Activated naive CD4-positive, alpha-beta T cell treated with anti-CD3 and anti-CD28 coated beads, Interleukin-2, amount 10 ng/mL, durations not matched to agents 7 days and 5 days (primary cell): ENCODE data around the gene MSRB2.

ENCODE experiments used
- CTCF ChIA-PET: fragments of 350-600 bp; sonication (Branson Sonifier 250); formaldehyde crosslinking; loops from one replicate; lab custom pipeline; 2021; ENCODE audit warnings: antibody characterized with exemption; lab: Charles Lee
- DNase-seq: peaks from one replicate; pipeline ENCODE4 v3.0.0-alpha.2; 2020
- H3K27ac Mint-ChIP-seq: one replicate; pipeline ENCODE4 v1.8.0; 2021; ENCODE audit warnings: mild to moderate bottlenecking, moderate library complexity, mixed read lengths
- H3K27me3 Mint-ChIP-seq: one replicate; pipeline ENCODE4 v1.8.0; 2021; ENCODE audit warnings: mild to moderate bottlenecking, mixed read lengths
- H3K36me3 Mint-ChIP-seq: one replicate; pipeline ENCODE4 v1.8.0; 2021; ENCODE audit warnings: mixed read lengths
- H3K4me1 Mint-ChIP-seq: one replicate; pipeline ENCODE4 v1.8.0; 2021; ENCODE audit warnings: mixed read lengths
- H3K4me3 Mint-ChIP-seq: one replicate; pipeline ENCODE4 v1.8.0; 2021; ENCODE audit warnings: mild to moderate bottlenecking, moderate library complexity, mixed read lengths
- H3K9me3 Mint-ChIP-seq: one replicate; pipeline ENCODE4 v1.8.0; 2021; ENCODE audit warnings: mixed read lengths

The MSRB2 gene

GRCh38 chr10:23095404-23095965 lies at the start of gene MSRB2:
Gene MSRB2 (plus strand): TSS chr10:23095579. CDS start chr10:23095609, 30 bp downstream.
- H3K27me3 Mint-ChIP-seq = peaks cover 3% of the 10 kb centered on the region

GRCh38 chr10:23046027-23046426 lies 49.4 kb upstream of the MSRB2 start:
- no peaks in the 10 kb centered on the region for H3K36me3 Mint-ChIP-seq
- CTCF ChIA-PET = no interaction called here
- no peak overlapping the region for H3K4me3 Mint-ChIP-seq
- DNase-seq = no peak
- H3K27ac Mint-ChIP-seq = no peak overlapping the region
- H3K4me1 Mint-ChIP-seq = no peaks in the 10 kb centered on the region
- no peaks in the 10 kb centered on the region for H3K27me3 Mint-ChIP-seq
- no peaks in the 10 kb centered on the region for H3K9me3 Mint-ChIP-seq

More at GRCh38 chr10:23095404-23095965, at the start of gene MSRB2:
- peak; percentile 87 for DNase-seq
- H3K27ac Mint-ChIP-seq = peak within 1 kb of the TSS; percentile 79
- H3K36me3 Mint-ChIP-seq = peaks cover 12% of the 10 kb centered on the region
- peaks cover 31% of the 10 kb centered on the region for H3K4me1 Mint-ChIP-seq
- peak within 1 kb of the TSS; percentile 89 for H3K4me3 Mint-ChIP-seq
- peaks cover 3% of the 10 kb centered on the region for H3K9me3 Mint-ChIP-seq
- CTCF ChIA-PET = no interaction called here

GRCh38 chr10:23047201-23048050 lies 48.0 kb upstream of the MSRB2 start:
- no peak overlapping the region for H3K4me3 Mint-ChIP-seq
- H3K4me1 Mint-ChIP-seq = no peaks in the 10 kb centered on the region
- no peak for DNase-seq
- peaks cover under 1% of the 10 kb centered on the region for H3K27me3 Mint-ChIP-seq
- H3K27ac Mint-ChIP-seq = no peak overlapping the region
- CTCF ChIA-PET = no interaction called here
- H3K9me3 Mint-ChIP-seq = no peaks in the 10 kb centered on the region
- no peaks in the 10 kb centered on the region for H3K36me3 Mint-ChIP-seq

- Mint-ChIP-seq H3K36me3 (no peaks in the 10 kb centered on the region), H3K4me3 (no peak overlapping the region), H3K9me3 (no peaks in the 10 kb centered on the region), H3K4me1 (no peaks in the 10 kb centered on the region), H3K27ac (no peak overlapping the region), H3K27me3 (peaks cover 8% of the 10 kb centered on the region)
- DNase-seq = no peak
- CTCF ChIA-PET = no interaction called here
Measured at GRCh38 chr10:23048191-23048590, 47.2 kb upstream of the MSRB2 start.

GRCh38 chr10:23051278-23051677 lies 44.1 kb upstream of the MSRB2 start:
- no peak for DNase-seq
- H3K4me3 Mint-ChIP-seq = no peak overlapping the region
- H3K36me3 Mint-ChIP-seq = no peaks in the 10 kb centered on the region
- no peak overlapping the region for H3K27ac Mint-ChIP-seq
- CTCF ChIA-PET = no interaction called here
- H3K27me3 Mint-ChIP-seq = peaks cover 16% of the 10 kb centered on the region
- H3K9me3 Mint-ChIP-seq = no peaks in the 10 kb centered on the region
- no peaks in the 10 kb centered on the region for H3K4me1 Mint-ChIP-seq

GRCh38 chr10:23051855-23052331 lies 43.5 kb upstream of the MSRB2 start:
- Mint-ChIP-seq H3K27me3 (peaks cover 17% of the 10 kb centered on the region), H3K4me1 (no peaks in the 10 kb centered on the region), H3K4me3 (no peak overlapping the region), H3K27ac (no peak overlapping the region), H3K36me3 (no peaks in the 10 kb centered on the region), H3K9me3 (no peaks in the 10 kb centered on the region)
- CTCF ChIA-PET = no interaction called here
- no peak for DNase-seq

GRCh38 chr10:23053036-23053435 lies 42.3 kb upstream of the MSRB2 start:
- no peak for DNase-seq
- H3K9me3 Mint-ChIP-seq = no peaks in the 10 kb centered on the region
- no peaks in the 10 kb centered on the region for H3K4me1 Mint-ChIP-seq
- no peak overlapping the region for H3K27ac Mint-ChIP-seq
- H3K4me3 Mint-ChIP-seq = no peak overlapping the region
- no peaks in the 10 kb centered on the region for H3K36me3 Mint-ChIP-seq
- H3K27me3 Mint-ChIP-seq = peaks cover 20% of the 10 kb centered on the region
- CTCF ChIA-PET = no interaction called here

GRCh38 chr10:23055424-23056185 lies 39.8 kb upstream of the MSRB2 start:
- DNase-seq = no peak
- CTCF ChIA-PET = no interaction called here
- H3K27ac Mint-ChIP-seq = no peak overlapping the region
- H3K4me3 Mint-ChIP-seq = no peak overlapping the region
- peaks cover 30% of the 10 kb centered on the region for H3K27me3 Mint-ChIP-seq
- H3K36me3 Mint-ChIP-seq = no peaks in the 10 kb centered on the region
- H3K4me1 Mint-ChIP-seq = no peaks in the 10 kb centered on the region
- H3K9me3 Mint-ChIP-seq = no peaks in the 10 kb centered on the region

GRCh38 chr10:23056186-23056579 lies 39.2 kb upstream of the MSRB2 start:
- Mint-ChIP-seq H3K27me3 (peaks cover 35% of the 10 kb centered on the region), H3K4me3 (no peak overlapping the region), H3K9me3 (no peaks in the 10 kb centered on the region), H3K27ac (no peak overlapping the region), H3K4me1 (no peaks in the 10 kb centered on the region), H3K36me3 (no peaks in the 10 kb centered on the region)
- CTCF ChIA-PET = no interaction called here
- DNase-seq = no peak

GRCh38 chr10:23058366-23058765 lies 37.0 kb upstream of the MSRB2 start:
- Mint-ChIP-seq H3K9me3 (no peaks in the 10 kb centered on the region), H3K27me3 (peaks cover 30% of the 10 kb centered on the region), H3K27ac (no peak overlapping the region), H3K4me3 (no peak overlapping the region), H3K36me3 (no peaks in the 10 kb centered on the region), H3K4me1 (no peaks in the 10 kb centered on the region)
- CTCF ChIA-PET = no interaction called here
- DNase-seq = no peak

GRCh38 chr10:23060918-23061317 lies 34.5 kb upstream of the MSRB2 start:
- Mint-ChIP-seq H3K36me3 (no peaks in the 10 kb centered on the region), H3K4me1 (no peaks in the 10 kb centered on the region), H3K9me3 (no peaks in the 10 kb centered on the region), H3K27me3 (peaks cover 28% of the 10 kb centered on the region), H3K27ac (no peak overlapping the region), H3K4me3 (no peak overlapping the region)
- no peak for DNase-seq
- CTCF ChIA-PET = no interaction called here

- Mint-ChIP-seq H3K4me1 (no peaks in the 10 kb centered on the region), H3K36me3 (no peaks in the 10 kb centered on the region), H3K27me3 (peaks cover 22% of the 10 kb centered on the region), H3K27ac (no peak overlapping the region), H3K4me3 (no peak overlapping the region), H3K9me3 (no peaks in the 10 kb centered on the region)
- no peak for DNase-seq
- CTCF ChIA-PET = no interaction called here
Measured at GRCh38 chr10:23063045-23063972, 32.1 kb upstream of the MSRB2 start.

- no peak overlapping the region for H3K27ac Mint-ChIP-seq
- peaks cover 21% of the 10 kb centered on the region for H3K27me3 Mint-ChIP-seq
- H3K4me3 Mint-ChIP-seq = no peak overlapping the region
- H3K4me1 Mint-ChIP-seq = no peaks in the 10 kb centered on the region
- DNase-seq = no peak
- CTCF ChIA-PET = no interaction called here
- H3K9me3 Mint-ChIP-seq = no peaks in the 10 kb centered on the region
- no peaks in the 10 kb centered on the region for H3K36me3 Mint-ChIP-seq
Measured at GRCh38 chr10:23063973-23064812, 31.2 kb upstream of the MSRB2 start.
